HG03469 (cell line): ENCODE measurements around the gene KRTAP15-1.

Source experiments
- ATAC-seq: cut with Tn5 transposase; IDR thresholded peaks from one replicate; pipeline ENCODE4 v1.9.1; 2021; ENCODE audit warnings: mild to moderate bottlenecking, moderate library complexity, moderate number of reproducible peaks; ENCODE audit not compliant: unreplicated experiment

KRTAP15-1 gene, protein sequence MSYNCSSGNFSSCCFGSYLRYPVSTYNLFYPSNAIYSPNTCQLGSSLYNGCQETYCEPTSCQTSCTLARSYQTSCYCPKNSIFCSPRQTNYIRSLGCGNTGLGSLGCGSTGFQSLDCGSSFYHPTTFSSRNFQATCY

DNA sequence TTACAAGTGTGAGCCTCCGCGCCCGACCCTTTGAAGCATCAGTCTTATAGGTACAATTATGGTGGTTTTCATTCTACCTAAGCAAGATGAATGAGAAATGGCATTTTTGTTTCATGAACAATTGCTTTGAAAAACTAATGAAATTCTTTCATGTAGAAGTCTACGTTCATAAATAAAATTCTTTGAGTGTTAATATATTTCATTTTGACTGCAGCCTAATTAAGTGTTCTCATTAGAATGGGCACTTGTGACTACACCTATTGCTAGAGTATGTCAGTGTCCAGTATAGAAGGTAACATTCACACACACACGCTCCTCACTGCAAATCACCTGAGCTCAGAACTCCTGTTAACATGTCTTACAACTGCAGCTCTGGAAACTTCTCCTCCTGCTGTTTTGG is at the start of gene KRTAP15-1:
TSS of gene KRTAP15-1 (plus strand) at position 301 of the 400 bp plus-strand sequence. CDS start at position 354, 53 bp downstream.
- ATAC-seq = no peak

DNA sequence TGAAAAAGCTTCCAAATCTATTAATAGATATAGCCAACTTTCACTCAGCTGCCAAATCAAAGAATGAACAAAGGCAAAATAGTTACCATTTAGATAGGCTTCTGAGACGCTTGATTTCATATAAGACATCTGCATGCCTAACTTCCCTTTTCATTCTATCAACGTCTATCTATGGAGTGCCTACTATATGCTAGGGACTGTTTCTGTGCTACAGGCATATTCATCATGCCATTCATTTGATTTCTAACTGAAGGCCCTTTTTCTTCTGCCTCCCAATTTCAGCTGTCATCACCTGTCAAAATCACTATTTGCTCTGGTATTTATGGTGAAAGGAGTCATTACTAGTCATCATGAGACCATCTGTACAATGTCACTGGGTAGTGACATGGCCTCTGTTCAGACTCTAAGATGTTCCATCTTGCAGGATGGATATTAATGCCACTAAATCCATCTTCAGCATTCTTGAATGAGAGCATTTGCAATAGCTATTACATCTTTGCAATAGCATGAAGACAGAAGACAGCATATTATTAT is 48.5 kb upstream of the KRTAP15-1 start:
- ATAC-seq = no peak

DNA sequence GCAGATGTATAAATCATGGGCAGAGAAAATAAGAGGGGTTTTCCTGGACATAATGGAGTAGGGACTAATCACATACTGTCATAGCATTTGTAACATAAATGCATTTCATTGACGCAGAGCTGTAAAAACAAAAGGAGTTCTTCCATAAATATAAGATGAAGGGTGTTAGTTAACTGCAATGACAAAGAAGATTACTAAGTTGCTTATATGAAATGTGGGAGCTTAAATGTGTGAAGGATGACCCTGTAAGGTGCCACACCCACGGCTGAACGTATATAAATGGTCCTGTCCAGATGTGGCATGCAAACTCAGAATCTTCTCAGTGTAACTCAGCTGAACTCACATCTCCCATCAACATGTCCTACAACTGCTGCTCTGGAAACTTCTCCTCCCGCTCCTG is 44.3 kb upstream of the KRTAP15-1 start, which contains the start of gene KRTAP13-1:
TSS of gene KRTAP13-1 (plus strand) at position 301 of the 400 bp plus-strand sequence. CDS start at position 357, 56 bp downstream.
- no peak for ATAC-seq

- no peak for ATAC-seq
Observed at GRCh38 chr21:30408782-30409494, 31.1 kb upstream of the KRTAP15-1 start.

DNA sequence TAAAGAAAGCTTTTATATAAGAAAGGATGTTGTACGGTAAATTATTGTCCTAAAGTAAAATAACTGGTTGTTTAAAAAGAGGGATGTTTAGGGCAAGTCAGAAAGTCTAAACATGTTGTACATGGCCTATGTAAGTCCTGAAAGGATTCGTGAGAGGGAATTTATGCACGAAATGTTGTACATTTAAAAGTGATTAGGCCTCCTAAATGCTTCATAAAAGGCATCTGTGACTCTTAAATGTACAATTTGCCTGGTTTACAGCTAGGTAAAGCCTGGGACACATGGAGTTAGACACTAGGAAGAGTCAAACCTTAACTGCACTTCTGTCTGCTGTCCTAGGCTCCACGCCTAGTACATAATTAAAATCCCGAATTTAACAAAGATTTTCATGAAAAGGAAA is 24.1 kb upstream of the KRTAP15-1 start:
- no peak for ATAC-seq

GRCh38 chr21:30425826-30426225 is 14.2 kb upstream of the KRTAP15-1 start, which contains the start of gene KRTAP13-3:
TSS of gene KRTAP13-3 (minus strand) at chr21:30425926. CDS start at chr21:30425912, 14 bp downstream.
- ATAC-seq = no peak

GRCh38 chr21:30426731-30427130 is 13.3 kb upstream of the KRTAP15-1 start:
- no peak for ATAC-seq

DNA sequence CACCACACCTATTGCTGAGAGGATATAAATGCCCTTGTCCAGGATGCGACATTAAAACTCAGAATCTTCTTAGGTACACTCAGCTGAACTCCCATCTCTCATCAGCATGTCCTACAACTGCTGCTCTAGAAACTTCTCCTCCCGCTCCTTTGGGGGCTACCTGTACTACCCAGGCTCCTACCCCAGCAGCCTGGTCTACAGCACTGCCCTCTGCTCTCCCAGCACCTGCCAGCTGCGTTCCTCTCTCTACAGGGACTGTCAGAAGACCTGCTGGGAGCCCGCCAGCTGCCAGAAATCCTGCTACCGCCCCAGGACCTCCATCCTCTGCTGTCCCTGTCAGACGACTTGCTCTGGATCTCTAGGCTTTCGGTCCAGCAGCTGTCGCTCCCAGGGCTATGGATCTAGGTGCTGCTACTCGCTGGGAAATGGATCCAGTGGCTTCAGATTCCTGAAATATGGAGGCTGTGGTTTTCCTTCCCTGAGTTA is 9.9 kb upstream of the KRTAP15-1 start, which contains the start of gene KRTAP13-4:
TSS of gene KRTAP13-4 (plus strand) at position 51 of the 486 bp plus-strand sequence. CDS start at position 107, 56 bp downstream.
- no peak for ATAC-seq

- peak; percentile 65 for ATAC-seq
Observed at GRCh38 chr21:30434033-30434631, 5.9 kb upstream of the KRTAP15-1 start.

DNA sequence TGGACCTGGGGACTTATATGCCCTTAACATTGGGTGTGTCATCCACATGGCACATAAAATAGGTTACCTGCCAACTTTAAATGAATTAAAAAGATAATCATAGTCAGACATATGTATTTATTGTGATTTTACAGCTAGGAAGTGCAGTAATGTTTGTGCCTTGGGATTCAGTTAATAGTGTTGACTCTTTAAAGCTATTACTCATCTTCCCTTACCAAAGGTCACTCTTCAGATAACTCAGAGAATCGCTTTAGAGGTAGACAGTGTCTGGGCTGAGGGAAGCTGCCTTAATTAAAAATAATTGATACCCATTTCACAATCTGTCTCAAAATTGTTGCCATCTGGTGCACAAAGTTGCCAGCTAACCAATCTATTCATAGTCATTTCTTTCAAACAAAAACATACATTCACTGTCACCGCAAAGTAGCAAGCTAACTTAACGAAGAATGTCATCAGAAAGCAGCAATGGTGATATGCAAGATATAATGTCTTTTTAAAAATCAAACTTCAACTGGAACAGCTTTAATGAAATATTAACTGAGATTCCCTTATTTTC is 3.0 kb upstream of the KRTAP15-1 start:
- ATAC-seq = no peak

- no peak for ATAC-seq
Observed at GRCh38 chr21:30443226-30443625, 3.2 kb downstream of the KRTAP15-1 start.

DNA sequence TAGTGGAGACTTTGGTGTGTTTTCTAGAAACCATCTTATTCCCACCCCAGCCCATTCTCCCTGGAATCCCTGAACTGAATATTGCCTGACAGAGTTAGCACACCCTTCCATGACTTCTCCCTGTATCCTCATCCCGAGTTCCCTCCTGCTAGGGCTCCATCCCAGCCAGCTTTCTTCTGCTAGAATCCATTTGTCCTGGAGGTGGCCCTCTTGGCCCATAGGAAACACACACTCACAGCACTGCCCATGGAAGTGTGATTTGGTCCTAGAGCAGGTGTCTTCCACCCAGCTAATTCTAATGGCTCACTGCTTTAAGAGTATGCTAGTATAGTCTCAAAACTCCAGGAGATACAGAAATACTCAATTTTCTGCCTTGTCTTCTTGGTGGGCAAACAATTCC is 4.1 kb downstream of the KRTAP15-1 start:
- ATAC-seq = no peak

- ATAC-seq = no peak
Observed at GRCh38 chr21:30447056-30447455, 7.0 kb downstream of the KRTAP15-1 start.

DNA sequence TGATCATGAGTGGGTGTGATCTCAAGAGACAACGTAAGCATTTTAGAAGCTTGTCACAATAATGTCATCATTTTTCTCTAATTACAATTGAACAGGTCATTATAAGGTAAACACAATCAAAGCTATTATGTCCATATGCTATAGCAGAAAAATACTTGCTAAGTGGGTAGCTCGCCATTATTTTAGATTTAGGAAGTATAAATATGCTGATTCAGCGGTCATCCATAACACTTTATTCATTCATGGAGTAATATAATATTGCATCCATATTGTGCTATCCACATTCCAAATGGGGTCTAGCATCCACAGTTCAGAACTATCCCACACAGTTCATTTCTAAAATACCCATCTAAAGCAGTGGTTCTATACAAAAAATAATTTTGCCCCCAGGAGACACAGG is 8.4 kb downstream of the KRTAP15-1 start:
- ATAC-seq = no peak

DNA sequence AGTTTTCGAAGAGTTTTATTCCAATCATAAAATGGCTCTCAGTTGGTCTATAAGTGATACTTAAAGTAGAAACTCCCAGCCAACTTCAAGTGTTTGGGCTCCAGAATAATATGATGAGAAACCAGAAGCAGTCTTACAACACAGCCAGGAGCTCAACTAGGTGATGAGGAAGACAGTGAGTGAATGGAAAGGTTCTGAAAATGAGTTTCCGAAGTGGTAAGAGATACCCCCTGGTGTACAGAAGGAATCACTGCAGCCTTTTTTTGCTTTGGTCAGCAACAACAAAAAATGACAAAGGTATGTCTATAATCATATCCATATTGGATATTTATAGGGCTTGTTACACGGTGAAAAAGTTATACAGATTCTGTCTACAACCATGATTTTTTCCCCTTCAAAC is 23.6 kb downstream of the KRTAP15-1 start:
- ATAC-seq = no peak

GRCh38 chr21:30468900-30469714 is 29.0 kb downstream of the KRTAP15-1 start:
- no peak for ATAC-seq

DNA sequence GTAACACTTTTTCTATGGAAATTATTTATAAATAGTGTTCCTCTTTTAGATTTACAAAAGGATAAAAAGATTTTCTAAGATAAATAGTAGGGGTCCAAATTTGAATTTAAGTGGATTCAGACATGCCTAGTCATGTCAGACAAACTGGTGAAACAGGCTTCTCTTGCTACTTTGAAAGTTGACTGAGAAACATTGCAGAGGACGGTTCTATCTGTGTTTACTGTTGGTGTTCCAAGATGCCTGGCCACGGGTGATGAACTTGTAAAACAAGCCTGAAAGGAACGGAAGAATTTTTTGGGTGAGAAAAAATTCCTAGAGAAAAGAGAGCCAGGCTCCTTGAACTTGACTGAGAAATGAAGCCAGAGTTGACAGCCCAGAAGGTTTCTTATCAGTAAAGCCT is 37.9 kb downstream of the KRTAP15-1 start:
- ATAC-seq = no peak

DNA sequence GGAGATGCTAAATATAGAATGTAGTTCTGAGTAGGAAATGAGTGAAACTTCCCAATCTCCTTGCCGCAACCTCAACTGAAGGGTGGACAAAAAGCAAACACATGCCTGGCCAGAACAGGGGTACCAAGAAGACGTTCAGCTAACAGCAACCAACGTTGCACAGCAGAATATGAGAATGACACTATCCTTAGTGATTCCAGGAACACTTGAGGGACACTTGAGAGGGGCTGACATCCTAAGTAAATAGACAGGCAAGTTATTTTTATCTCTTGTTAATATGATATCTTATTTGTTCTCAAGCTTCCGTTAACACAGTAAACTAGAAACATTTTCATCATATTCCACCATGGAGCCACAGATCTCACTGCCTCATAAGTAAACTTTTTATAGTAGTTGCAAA is 39.2 kb downstream of the KRTAP15-1 start:
- ATAC-seq = no peak

DNA sequence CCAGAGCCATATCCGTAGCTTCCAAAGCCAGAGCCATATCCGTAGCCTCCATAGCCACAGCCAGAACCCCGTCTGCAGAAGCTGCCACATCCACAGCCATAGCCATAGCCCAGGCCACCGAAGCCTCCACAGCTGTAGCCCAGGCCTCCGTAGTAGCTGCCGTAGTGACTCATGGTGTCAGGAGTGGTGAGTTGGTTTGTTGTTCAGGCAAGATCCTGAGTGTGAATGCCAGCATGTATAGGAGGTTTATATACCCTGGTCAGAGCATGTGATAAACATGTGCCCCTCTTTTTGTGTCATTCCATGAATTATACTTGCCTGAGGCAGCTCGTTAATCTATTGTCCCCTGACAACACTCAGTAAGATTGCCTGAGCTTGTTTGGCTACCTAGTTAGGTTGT is 40.1 kb downstream of the KRTAP15-1 start, which contains the start of gene KRTAP19-1:
TSS of gene KRTAP19-1 (minus strand) at position 223 of the 400 bp plus-strand sequence. CDS start at position 173, 50 bp downstream.
- no peak for ATAC-seq

GRCh38 chr21:30482130-30482529 is 42.1 kb downstream of the KRTAP15-1 start:
- no peak for ATAC-seq
